Subcutaneous adipose tissue (tissue), 4 donors: ENCODE data around the gene STAP1. TPM values are rescaled to one million over a fixed set of nuclear protein-coding genes. Genes with fewer than 3 reads are reported as not detected.

Source experiments
- total RNA-seq, 4 donors: library from RNA; depleted of rRNA; stranded (reverse); fragments of >200 nt; gene quantifications; one replicate each; pipeline ENCODE4 v1.1.0, GENCODE V29; 2016
- TF ChIP-seq, protein P1 (sequence below): fragments of 450-650 bp; IDR thresholded peaks from one replicate; pipeline ENCODE4 v1.5.1; 2016; ENCODE audit warnings: low read depth, mild to moderate bottlenecking, control low read depth, antibody characterized with exemption, moderate library complexity

STAP1 gene
- total RNA-seq, 4 donors from 2014 or later: 0.65 to 1.0 (median 0.88) TPM; not detected in 1

DNA sequence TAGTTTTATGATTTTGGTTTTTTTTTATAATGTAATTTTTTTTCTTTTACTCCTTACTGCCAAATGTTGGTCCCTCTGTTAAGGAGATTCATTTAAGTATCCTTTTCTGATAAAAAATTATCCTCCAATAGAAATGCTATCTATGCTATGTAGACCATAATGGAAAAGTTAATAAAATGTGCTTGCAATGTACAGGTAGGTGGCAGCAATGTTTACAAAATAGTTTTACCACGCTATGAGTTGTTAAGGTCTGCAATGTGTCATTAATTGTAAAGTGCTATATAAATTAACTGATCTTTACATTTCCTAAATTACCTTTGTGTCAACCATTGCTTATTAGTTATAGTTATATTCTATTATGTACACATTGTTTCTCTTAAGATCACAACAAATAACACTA lies 9.4 kb upstream of the STAP1 start:
- TF ChIP-seq, protein P1, sequence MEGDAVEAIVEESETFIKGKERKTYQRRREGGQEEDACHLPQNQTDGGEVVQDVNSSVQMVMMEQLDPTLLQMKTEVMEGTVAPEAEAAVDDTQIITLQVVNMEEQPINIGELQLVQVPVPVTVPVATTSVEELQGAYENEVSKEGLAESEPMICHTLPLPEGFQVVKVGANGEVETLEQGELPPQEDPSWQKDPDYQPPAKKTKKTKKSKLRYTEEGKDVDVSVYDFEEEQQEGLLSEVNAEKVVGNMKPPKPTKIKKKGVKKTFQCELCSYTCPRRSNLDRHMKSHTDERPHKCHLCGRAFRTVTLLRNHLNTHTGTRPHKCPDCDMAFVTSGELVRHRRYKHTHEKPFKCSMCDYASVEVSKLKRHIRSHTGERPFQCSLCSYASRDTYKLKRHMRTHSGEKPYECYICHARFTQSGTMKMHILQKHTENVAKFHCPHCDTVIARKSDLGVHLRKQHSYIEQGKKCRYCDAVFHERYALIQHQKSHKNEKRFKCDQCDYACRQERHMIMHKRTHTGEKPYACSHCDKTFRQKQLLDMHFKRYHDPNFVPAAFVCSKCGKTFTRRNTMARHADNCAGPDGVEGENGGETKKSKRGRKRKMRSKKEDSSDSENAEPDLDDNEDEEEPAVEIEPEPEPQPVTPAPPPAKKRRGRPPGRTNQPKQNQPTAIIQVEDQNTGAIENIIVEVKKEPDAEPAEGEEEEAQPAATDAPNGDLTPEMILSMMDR: no peak

DNA sequence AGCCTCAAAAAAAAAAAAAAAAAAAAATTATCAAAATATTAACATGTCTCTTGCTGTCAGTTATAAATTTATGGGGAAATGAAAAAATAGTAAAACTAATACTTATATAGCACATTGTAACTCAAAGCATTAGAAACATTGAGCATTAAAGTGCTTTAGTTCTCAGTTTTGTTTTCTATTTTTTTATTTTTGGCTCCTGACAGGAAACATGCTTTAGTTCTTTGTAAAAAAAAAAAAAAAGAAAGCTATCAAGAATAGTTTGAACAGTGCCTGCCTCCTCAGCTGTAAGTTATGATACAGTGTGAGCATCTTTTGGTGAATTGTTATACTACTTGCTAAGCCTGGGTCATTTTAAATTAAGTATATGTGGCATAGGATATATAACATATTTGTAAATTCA lies 8.1 kb upstream of the STAP1 start:
- TF ChIP-seq, protein P1: no peak

DNA sequence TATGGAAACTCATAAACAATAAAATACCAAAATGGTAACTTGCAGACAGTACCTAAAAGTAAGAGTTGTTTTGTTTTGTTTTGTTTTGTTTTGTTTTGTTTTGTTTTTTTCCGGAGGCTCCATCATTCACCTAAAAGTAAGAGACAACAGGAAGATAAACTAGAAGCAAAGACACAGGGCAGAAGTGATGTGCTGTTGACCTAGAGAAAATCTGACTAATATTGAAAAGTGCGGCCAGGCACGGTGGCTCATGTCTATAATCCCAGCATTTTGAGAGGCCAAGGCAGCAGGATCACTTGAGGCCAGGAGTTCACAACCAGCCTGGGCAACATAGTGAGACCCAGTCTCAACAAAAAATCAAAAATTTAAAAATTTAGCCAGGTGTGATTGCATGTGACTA lies 7.7 kb upstream of the STAP1 start:
- TF ChIP-seq, protein P1: no peak

DNA sequence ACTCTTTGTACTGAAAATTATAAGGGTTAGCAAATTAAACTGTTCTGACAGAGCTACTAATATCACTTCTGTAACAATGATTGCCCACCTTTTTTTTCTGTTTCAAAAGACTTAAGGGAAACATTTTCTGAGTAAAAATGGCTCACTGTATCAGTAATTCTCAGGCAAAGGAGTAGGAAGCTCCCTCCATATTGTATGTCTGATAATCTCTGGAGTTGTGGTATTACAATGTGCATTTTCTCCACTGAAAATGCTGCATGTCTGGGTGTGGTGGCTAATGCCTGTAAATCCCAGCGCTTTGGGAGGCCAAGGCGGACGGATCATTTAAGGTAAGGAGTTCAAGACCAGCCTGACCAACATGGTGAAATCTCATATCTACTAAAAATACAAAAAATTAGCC lies 4.4 kb upstream of the STAP1 start:
- TF ChIP-seq, protein P1: no peak

DNA sequence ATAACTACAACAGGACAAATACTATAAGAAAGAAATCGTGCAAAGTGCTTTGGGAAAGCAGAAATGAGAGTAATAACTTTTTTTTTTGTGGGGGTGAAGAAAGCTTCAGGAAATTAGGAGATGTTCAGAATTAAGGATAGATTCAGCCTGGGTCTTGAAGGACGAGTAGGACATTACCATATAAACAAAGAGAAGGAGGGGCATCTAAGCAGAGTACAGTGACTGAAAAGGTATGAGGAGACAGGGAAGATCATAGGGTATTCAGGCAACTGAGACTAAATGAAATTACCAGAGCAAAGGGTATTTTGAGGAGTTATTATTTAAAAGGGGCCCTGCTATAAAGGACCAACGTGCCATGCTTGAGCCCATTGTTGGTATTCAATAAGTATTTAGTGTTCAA lies 3.1 kb upstream of the STAP1 start:
- TF ChIP-seq, protein P1: no peak

DNA sequence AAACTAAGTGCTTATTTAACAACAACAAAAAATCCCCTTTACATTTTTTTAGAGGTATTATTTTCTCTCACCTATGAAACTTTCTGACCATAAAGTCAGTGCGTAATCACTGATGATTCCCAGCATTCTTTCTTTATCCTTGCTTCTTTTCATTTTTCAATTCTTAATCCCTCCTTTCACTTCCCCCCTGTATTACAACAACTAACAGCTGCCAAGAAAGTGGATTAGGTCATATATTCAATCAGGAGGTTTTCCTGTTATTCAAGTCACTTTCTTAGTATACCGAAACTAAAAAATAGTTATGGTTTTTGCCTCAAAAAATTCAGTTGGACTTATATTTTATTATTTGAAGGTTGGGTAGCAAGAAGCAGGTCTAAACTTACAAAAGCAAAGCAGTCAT lies 2.1 kb upstream of the STAP1 start:
- TF ChIP-seq, protein P1: no peak

DNA sequence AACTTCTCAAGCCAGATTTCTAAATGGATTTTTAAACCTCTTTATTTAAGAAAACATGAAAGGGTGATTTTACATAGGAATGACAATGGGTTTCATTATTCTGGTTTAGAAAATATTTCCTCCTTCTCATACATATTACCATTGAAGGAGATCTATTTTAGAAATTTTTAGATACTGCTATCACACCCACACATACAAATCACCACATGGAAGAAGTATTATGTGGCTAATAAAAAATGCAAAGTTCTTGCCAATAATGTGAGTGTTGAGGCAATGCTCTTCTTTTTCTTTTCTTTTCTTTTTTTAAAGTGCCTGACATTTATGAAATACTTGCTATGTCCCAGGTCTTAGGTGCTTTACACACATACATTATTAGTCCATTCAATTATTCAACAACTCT lies 6.8 kb downstream of the STAP1 start:
- TF ChIP-seq, protein P1: no peak
